ENCODE measurements around the gene MACROD2.

Gene MACROD2

DNA sequence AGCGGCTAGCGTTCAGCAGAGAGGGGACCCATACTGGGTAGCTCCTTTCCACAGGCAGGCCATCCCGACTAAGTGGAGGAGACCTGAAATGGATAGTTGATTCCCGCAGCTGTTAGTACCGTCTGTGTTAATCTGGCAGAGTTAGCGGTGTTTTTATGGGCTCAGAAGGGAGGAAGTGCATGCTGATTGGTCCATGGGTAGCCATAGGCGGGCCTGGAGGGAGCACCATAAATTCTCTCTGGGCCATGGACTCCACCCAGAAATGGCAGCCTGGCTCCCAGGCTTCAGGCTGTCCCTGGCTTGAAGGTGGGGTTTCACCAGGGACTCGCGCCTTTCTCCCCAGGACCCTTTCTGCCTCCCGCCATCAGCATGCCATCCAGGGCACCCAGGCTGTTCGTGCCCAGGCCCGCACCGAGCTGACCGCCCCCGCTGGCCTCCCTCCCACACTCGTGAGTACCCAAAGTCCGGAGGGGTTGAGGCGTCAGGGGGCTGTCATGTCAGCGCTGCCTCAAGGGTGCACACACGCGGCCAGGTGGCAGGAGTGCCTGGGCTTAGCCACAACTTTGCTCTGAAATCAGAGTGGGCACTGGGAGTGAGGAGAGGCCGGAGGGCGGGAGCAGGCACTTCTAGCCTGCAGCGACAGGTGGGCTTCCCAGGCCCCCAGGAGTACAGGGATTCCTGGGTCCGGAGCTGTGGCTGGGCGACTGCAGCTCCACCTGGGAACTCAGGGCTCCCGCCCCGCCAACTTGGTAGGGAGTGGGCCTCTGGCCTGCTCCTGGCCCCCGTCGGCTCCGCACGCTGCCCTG is 1036.4 kb downstream of the MACROD2 start:
- DNase-seq: no peak

DNA sequence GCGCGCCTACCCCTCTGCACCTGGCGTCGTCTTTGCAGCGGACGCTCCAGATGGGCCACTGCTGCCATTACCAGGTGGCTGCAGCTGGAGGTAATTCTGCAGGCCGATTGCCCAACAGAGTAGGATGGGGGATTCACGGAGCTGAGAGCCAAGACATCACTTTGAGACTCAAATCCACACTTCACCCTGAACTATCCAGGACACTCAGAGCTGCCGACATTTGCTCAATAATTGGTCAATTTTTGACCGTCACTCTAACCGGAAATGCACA is 1037.0 kb downstream of the MACROD2 start:
- no peak for DNase-seq

DNA sequence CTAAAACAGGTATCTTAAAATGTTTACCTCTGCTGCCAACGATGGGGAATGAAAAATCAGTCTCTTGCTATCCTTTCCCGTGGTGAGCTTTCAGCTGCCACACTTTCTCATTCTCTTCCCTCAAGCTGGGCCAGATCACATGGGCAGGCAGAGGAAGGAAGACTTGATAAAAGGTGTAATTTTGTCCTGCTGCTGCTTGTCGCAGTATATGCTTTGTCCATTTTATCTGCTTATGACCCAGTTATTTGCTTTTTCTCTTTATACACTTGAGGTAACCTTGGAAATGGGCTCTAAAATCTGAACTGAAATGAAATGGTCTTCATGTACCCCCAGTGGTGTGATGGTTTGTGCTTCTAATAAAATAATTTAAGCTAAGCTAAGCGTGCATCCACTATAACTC is 1038.0 kb downstream of the MACROD2 start:
- DNase-seq: no peak

DNA sequence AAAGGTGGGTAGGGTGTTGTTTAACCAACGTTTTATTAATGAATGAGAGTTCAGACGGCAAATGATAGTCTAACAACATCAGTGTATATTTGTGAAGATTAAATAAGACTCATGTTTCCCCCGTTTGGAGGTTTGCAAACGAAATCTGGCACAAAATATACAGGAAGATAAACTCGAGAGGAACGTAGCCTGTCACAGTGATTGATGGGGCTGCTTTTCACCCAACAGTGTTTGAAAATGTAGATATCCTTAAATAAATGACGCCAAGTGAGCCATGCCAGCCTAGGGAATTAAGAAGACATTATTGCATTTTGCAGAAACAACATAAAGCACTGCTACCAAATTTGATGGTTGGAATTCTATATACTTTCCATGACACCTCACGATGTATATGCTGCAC is 1038.6 kb downstream of the MACROD2 start:
- no peak for DNase-seq

DNA sequence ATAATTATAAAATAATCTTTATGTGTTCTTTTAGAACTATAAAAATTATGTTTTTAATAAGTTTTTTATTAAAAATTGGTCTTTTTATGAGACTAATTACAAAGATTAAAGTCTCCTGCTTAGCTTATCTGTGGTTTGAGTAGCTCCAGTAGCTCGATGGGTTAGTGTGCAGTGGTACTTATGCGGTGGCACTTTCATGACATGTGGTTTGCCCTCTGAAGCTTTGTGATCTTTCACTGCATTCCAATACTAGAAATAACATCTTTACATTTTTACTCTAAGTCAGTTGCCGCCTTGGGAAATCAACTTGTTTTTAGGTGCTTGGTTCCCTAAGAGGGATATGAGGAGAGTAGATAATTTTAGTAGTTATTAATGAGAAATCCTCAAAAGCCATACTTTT is 1041.6 kb downstream of the MACROD2 start:
- no peak for DNase-seq

DNA sequence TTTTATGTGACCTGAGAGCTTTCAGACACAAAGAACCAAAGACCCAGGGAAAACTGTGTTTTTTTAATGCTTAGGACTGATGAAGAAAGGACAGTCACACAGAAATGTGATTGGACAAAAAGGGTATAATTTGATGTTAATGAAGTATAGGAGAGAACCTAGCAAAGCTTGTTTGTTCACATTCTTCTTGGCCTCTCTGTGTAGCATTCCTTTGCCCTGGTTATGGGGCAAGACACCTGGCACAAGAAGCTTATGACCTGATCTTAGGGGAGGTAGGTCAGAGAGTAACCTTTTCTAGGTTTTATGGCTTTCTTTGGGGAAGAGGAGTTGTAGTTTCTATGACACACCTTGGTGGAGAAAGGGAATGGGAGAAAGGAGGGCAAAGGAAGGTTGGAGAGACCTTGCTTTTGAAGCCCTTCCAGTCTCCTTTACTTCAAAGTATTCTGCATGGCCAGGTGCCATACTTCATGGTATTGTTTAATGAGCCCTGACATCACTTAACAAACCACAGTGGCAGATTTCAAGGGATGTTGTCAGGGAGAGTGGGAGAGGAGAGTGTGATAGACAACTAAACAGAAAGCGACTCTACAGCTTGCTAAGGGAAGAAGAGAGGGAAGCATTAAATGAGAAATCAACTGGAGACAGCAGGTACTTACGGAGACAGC is 1043.9 kb downstream of the MACROD2 start:
- no peak for DNase-seq

DNA sequence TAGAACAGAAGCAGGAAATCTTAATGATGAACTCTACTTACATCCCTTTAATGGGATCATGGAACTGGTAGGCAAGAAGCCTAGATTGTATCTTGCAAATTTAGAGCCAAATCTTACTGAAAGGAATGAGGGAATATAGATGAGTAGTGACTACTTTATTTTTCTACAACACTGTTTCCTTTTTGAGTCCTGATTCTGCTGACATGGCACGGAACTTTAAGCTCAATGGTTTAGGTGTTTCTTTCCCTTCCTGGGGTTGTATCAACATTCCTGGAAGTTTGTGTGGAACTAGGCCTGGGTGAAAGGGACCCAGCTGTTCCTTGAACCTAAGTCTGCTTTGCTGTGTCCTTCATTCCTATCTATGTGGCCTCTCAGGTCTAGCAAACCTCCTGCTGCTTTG is 1047.4 kb downstream of the MACROD2 start:
- no peak for DNase-seq

DNA sequence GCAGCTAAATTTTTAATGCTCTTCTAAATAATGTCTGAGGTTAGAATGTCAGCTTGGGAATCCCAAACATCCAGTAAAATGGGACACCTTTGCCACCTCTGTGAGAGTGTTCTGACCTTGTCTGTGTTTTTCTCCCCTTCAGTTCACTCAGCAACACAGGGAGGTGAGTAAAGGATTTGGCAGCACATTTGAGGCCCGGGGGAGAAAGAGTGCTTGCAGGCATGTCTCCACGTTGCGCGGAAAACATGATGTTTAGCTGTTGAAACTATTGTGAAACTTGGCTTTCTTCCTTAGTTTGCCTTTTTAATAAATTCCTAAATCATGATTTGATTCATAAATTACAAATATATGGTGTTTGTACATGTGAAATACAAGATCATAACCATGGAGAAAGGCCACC is 1049.9 kb downstream of the MACROD2 start:
- no peak for DNase-seq

DNA sequence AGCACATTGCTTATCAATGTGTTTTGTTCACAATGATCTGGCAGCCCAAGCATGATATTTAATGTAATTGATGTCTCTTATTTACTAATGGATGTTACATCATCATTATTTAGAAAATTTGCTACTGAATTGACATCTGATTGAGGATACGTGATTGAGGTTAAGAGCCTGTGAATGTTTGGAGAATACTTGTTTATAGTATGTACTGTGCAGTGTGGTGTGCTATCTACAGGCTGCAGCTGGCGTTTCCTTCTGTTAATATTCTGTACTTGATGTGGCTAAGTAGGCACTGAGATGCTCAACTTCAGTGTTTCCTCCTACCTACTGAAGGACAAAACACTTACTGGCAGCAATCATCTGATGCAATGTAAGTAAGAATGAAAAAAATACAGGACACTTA is 1051.7 kb downstream of the MACROD2 start:
- no peak for DNase-seq

DNA sequence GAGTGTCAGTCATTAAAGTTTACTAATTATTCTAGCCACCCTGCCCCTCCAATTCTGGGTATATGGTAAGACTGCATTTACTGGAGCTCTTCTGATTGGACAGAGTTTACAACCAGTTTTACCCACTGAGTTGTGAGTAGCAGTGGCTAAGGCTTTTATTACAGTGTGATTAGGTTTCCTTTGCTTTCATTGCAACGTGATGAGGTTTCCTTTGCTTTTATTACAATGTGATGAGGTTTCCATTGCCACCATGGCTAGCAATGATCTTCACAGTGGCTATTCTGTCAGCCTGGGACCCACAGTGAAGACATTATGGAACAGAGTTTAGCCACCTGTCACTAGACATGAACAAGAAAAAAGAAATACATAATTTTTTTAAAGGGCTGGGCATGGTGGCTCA is 1052.3 kb downstream of the MACROD2 start:
- DNase-seq: no peak

DNA sequence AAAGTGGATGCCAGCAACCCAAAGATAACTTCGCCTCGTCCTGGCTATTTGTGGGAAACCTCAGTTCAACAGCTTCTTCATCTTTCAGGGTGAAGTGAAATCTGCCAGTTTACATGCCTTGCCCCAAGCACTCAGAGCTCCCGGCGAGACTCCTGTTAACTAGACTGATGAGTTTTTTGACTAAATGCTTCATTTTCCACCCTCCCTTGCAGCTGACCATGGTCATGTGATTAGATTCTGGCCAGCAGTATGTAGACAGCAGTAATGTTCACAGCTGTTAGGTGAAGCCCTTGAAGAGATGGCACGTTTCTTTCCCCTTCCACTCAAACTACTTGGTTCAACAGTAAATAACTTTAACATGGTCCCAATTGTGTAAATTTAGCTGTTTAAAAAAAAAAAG is 1060.9 kb downstream of the MACROD2 start:
- no peak for DNase-seq

DNA sequence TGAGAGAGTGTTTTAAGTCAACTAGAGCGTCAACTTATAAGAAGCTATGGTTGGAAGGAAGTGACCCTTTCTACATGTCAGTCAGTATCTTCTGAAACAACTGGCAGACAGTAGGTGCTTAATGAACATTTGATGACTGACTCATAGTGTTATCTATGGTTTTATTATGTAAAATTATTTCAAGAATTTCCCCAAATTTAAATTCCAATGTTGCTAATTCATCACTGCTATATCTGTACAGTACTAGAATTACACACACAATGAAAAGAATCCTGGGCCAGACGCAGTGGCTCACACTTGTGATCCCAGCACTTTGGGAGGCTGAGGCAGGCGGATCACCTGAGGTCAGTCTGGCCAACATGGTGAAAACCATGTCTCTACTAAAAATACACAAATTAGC is 1063.5 kb downstream of the MACROD2 start:
- no peak for DNase-seq

DNA sequence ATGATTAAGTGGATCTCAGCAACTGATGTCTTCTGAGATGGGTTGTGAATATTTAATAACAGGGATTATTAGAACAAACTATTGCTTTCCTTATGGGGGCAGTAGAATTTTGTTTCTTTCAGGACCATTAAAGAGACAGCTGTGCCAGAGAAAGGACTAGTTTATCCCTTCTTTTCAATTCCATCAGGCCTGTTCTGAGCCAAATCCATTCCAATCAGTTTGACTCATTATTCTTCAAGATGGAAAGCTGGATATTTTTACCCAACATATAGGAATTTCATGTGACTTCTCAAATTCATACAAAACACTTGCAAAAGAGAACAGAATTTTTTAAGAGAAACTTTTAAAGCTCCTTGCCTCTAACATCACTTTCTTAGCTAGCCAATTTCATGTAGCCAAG is 1064.1 kb downstream of the MACROD2 start:
- no peak for DNase-seq

DNA sequence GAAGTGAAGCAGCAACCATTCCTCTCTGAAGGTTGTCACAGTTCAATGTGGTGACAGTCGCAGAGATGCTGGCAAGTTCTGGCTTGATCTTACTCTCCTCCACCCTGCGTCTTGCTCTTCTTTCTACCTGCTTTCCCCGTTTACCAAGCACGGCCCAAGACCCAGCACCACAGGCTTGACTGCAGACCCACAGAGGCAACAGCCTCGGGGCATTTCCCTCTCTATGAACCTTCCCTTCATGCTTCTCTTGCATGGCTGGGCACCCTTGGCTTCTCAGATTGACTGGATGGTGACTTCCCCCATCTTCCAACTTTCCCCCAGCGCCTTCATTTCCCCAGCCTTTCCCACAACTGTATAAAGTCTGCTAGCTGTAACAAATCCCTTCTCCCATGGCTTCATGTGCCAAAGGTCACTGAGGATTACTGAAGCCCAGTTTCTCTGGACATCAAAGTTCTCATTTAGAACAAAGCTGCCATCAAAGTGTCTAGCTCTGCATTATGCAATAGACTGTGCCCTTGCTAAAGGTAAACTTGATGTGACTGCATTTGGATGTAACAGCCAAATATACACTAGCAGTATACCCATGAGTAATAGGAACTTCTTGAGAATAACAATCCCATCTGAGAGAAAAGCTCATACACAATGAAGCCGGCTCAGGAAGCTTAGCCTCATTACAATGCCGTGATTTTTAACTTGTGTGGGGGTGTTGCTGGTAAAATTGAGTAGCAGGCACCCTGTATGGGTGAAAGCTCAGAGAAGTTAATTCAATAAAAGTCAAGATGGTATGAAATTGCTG is 1065.1 kb downstream of the MACROD2 start:
- no peak for DNase-seq

DNA sequence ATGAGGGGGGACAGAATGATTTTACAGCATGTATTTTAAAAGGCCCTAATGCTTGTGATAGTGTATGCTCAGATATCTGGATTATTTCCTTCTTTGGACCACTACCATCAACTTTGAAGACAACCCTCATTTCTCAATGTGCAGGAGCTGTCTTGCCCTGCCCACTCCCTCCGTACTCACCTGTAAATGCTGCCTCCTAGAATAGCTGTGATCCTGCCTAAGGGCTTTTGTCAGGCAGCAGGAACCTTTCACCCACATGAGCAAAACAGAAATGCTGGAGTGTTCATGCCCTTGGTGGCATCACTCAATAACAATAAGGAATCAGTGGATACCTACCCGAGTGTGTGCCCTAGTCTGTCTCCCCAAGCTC is 1065.7 kb downstream of the MACROD2 start:
- no peak for DNase-seq

DNA sequence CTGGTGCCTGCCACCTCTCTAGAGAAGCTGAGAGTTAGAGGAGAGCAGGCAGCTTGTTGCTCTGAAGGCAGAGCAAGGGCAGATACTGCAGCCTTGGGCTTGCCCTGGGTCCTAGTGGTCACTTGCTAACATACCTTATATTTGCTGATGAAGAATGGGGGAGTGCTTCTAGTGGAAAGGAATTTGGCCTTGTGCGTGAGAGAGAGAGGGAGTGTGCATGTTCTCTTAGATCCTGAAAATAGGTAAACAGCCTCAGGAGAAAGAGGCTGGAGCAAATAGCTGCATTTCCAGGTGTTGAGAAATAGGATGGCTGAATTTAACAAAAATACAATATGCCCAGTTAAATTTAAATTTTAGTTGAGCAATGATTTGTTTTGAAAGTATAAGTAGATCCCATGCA is 1066.6 kb downstream of the MACROD2 start:
- no peak for DNase-seq

DNA sequence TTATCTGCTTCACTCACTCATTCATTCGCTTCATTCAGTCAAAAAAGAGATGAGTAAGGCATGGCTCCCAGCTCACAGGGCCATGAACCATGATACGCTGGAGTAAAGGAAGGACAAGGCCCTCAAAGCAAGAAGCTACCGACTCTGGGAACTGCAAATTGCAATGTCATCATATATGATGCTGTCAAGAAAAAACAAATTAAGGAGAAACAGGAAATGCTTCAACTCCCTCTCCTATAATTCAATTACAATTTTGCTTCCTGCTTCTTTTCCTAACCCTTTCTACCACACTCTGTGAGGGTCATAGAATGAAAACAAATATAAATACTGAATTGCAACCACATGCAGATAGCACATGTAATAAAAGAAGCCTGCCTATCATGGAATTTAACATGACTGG is 1067.8 kb downstream of the MACROD2 start:
- no peak for DNase-seq

DNA sequence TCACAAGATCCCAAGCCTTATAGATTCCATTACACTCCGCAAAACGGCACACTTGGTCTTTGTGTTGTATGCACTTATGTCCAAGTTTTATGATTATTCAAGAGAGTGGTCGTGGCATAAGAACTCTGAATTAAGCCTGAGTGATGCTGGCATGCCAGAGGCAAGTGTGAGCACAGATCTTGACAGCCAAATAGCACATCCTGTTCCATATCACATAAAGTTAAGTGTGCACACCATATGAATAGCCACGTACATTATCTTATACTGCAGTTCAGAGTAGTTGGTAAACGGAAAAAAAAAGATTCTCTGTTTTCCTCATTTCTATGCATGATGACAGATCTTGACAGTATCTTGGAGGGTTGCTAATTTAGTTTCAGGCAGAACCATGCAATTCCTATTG is 1069.4 kb downstream of the MACROD2 start:
- no peak for DNase-seq

DNA sequence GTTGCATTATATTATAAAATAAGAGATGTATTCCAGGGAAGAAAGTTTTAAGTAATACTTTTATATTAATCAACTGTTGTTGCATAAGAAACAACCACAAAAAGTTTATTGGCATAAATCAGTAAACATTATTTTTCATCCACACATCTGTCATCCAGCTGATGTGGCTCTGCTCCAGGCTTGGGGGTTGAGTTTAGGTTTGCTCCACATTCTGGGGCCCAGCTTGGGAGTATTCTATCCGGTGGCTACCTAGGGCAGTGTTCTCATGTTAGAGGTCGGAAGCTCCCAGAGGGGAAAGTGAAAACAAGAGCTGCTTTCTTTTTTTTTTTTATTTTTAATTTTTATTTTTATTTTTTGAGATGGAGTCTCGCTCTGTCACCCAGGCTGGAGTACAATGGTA is 1070.5 kb downstream of the MACROD2 start:
- no peak for DNase-seq

DNA sequence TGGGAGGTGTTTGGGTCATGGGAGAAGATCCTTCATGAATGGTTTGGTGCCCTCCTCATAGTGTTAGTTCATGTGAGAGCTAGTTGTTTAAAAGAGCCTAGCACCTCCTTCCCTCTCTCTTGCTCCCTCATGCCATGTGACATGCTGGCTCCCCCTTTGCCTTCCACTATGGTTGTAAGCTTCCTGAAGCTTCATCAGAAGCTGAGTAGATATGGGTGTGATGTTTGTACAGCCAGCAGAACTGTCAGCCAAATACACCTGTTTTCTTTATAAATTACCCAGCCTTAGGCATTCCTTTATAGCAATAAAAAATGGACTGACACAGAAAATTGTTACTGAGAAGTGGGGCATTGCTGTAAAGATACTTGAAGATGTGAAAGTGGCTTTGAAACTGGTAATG is 1073.2 kb downstream of the MACROD2 start:
- no peak for DNase-seq

DNA sequence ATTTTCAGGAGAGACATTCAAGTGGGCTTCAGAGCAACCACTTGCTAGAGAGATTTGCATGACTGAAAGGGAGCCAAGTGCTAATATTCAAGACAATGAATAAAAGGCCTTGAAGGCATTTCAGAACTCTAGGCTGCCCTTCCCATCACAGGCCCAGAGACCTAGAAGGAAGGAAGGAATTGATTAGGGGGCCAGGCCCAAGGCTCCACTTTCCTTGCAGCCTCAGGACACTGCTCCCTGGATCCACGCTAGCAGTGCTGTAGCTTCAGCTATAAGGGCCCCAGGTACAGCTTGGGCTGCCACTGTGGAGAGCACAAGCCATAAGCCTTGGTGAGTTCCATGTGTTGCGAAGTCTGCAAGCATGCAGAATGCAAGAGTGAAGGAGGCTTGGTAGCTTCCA is 1074.0 kb downstream of the MACROD2 start:
- DNase-seq: no peak

DNA sequence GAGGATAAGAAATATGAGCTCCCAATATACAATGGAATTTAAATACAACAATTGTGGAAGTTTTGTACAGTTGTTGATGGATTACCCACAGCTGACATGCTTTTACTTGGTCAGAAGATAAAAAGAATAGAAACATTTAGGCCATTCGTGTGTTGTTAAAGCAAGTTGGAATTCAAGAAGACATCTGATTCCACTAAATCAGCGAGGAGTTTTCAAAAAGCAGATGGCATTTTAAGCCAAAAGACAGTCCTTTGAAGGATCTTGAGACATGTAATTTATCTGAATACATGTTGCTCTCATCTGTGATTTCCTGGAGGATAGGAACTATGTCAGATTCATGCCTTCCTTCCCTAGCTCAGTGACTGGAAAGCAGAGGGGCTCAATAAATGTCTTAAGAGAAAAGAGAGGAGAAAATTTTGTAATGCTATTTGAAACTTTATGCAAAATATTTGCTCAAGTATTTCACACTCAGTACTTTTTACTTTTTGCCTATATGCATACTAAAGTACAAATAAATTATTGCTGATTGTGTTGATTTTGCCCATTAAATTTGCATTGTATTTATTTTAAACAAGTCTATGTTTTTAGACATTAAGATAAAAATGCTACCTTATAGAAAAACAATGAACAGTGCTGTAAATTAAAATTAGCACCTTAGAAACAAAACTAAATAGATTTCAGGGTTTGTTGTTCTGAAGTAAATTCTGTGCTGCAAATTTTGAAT is 1075.9 kb downstream of the MACROD2 start:
- no peak for DNase-seq

DNA sequence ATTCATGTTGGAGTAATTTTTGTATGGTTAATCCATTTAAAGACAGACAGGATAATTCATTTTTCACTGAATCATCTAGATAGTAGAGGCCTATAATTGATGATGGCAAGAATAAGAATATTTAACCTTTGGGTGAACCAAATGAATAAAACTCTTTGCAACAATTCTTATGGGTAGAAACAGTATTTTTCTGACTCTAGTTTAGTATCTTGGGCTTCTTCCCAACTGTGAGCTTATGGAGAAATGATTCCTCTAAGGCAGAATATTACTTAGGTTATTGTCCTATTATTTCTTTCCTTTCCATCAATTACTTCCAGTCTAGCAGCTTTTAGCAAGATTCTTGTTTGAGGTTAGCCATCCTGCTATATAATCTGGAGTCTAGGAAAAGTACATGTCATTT is 1077.0 kb downstream of the MACROD2 start:
- DNase-seq: no peak

DNA sequence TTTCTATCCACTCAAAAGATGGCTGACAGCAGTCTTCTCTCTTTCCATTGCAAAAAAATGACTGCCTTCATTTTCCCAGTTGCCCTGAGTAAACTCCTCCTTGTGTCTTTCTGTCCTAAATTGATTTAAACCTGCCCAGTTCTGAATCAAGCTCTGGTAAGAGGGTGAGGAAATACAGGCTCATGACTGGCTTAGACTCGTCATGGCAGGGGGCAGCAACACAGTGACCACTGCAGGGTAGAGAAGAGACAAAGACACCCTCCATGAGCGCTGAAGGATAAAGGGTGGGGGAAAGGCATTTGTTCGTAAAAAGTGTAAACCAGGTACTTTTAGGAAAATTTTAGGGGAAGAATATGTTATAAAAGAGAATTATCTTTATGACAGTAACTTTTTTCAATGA is 1080.3 kb downstream of the MACROD2 start:
- DNase-seq: no peak

All from activated naive CD4-positive, alpha-beta T cell (primary cell).